HepG2 (cell line): ENCODE measurements around the gene ERBB3. TPM values are rescaled to one million over a fixed set of nuclear protein-coding genes. Genes with fewer than 3 reads are reported as not detected.

Experiments used
- DMAP1 ChIP-seq: IDR thresholded peaks from 2 replicates; pipeline ENCODE4 v1.6.1; 2016
- DPF2 ChIP-seq: sonication (generic); formaldehyde crosslinking; IDR thresholded peaks from 2 replicates; pipeline ENCODE4 v1.4.0; 2020; ENCODE audit warnings: mild to moderate bottlenecking, low read depth, missing genetic modification reagents, borderline replicate concordance
- EEA1 ChIP-seq: sonication (generic); formaldehyde crosslinking; IDR thresholded peaks from 2 replicates; pipeline ENCODE4 v1.5.1; 2020; ENCODE audit warnings: mild to moderate bottlenecking, missing genetic modification reagents, borderline replicate concordance
- ESRRA ChIP-seq: sonication (generic); formaldehyde crosslinking; IDR thresholded peaks from 2 replicates; pipeline ENCODE4 v1.5.1; 2020; ENCODE audit warnings: mild to moderate bottlenecking, low read depth, missing genetic modification reagents
- GATA4 ChIP-seq: sonication (generic); IDR thresholded peaks from 2 replicates; pipeline ENCODE4 v1.6.1; 2016; ENCODE audit warnings: antibody characterized with exemption, low read depth, borderline replicate concordance
- HNF1B ChIP-seq: sonication (generic); formaldehyde crosslinking; IDR thresholded peaks from 2 replicates; pipeline ENCODE4 v1.5.1; 2020; ENCODE audit warnings: mild to moderate bottlenecking, moderate library complexity, missing genetic modification reagents
- HNF4G ChIP-seq, 2 experiments: sonication (generic) in 1 of 2; formaldehyde crosslinking in 1 of 2; IDR thresholded peaks; 2 replicates each; pipeline versions ENCODE4 v1.4.0 to v1.6.1; 2011 to 2020; ENCODE audit warnings: borderline replicate concordance in 2 of 2, low read depth in 2 of 2, mild to moderate bottlenecking in 2 of 2, low read length in 1 of 2, missing genetic modification reagents in 1 of 2, moderate library complexity in 1 of 2
- KDM6A ChIP-seq: IDR thresholded peaks from 2 replicates; pipeline ENCODE4 v1.6.1; 2016; ENCODE audit warnings: low read depth
- KLF6 ChIP-seq: IDR thresholded peaks from 2 replicates; pipeline ENCODE4 v1.8.0; 2016; ENCODE audit warnings: missing biosample characterization, missing genetic modification reagents
- NFKBIZ ChIP-seq: IDR thresholded peaks from 2 replicates; pipeline ENCODE4 v1.6.1; 2018; ENCODE audit warnings: missing genetic modification reagents, missing compliant biosample characterization
- PITX1 ChIP-seq: sonication (generic); formaldehyde crosslinking; IDR thresholded peaks from 2 replicates; pipeline ENCODE4 v1.5.1; 2020; ENCODE audit warnings: mild to moderate bottlenecking, missing genetic modification reagents
- RFX5 ChIP-seq: IDR thresholded peaks from 2 replicates; pipeline ENCODE4 v1.6.1; 2011; ENCODE audit warnings: low read depth, low read length, improper control_type of control experiment
- SKI ChIP-seq: fragments of 450-650 bp; IDR thresholded peaks from one replicate; pipeline ENCODE4 v1.6.1; 2018; ENCODE audit warnings: mild to moderate bottlenecking; ENCODE audit not compliant: partially characterized antibody
- SPEN ChIP-seq: sonication (generic); formaldehyde crosslinking; IDR thresholded peaks from 2 replicates; pipeline ENCODE4 v1.5.1; 2020; ENCODE audit warnings: low read depth, mild to moderate bottlenecking, missing genetic modification reagents
- SSRP1 ChIP-seq: IDR thresholded peaks from 2 replicates; pipeline ENCODE4 v1.6.1; 2016; ENCODE audit warnings: control low read depth
- STAT6 ChIP-seq: sonication (generic); formaldehyde crosslinking; IDR thresholded peaks from 2 replicates; pipeline ENCODE4 v1.4.0; 2020; ENCODE audit warnings: missing genetic modification reagents, mild to moderate bottlenecking, borderline replicate concordance
- TCF7 ChIP-seq: sonication (generic); IDR thresholded peaks from 2 replicates; pipeline ENCODE4 v1.6.1; 2016; ENCODE audit warnings: antibody characterized with exemption, low read depth
- ZFP36L1 ChIP-seq: sonication (generic); formaldehyde crosslinking; IDR thresholded peaks from 2 replicates; pipeline ENCODE4 v1.8.0; 2022; ENCODE audit warnings: mild to moderate bottlenecking, missing genetic modification reagents, moderate library complexity
- ZMYM3 ChIP-seq: sonication (generic); formaldehyde crosslinking; IDR thresholded peaks from 2 replicates; pipeline ENCODE4 v1.5.1; 2020; ENCODE audit warnings: mild to moderate bottlenecking, missing genetic modification reagents
- ZNF432 ChIP-seq: sonication (generic); formaldehyde crosslinking; IDR thresholded peaks from 2 replicates; pipeline ENCODE4 v1.5.0; 2020; ENCODE audit warnings: missing genetic modification reagents, mild to moderate bottlenecking, borderline replicate concordance
- ZNF468 ChIP-seq: sonication (generic); formaldehyde crosslinking; IDR thresholded peaks from 2 replicates; pipeline ENCODE4 v1.8.0; 2022; ENCODE audit warnings: mild to moderate bottlenecking, moderate library complexity, missing genetic modification reagents
- ZNF569 ChIP-seq: sonication (generic); formaldehyde crosslinking; IDR thresholded peaks from 2 replicates; pipeline ENCODE4 v1.5.0; 2020; ENCODE audit warnings: mild to moderate bottlenecking, missing genetic modification reagents, moderate library complexity, borderline replicate concordance
- ZNF614 ChIP-seq: IDR thresholded peaks from 2 replicates; pipeline ENCODE4 v1.6.1; 2018; ENCODE audit warnings: missing biosample characterization, missing genetic modification reagents, inconsistent platforms, borderline replicate concordance
- ZNF720 ChIP-seq: sonication (generic); formaldehyde crosslinking; IDR thresholded peaks from 2 replicates; pipeline ENCODE4 v1.4.0; 2020; ENCODE audit warnings: missing genetic modification reagents
- ZNF780A ChIP-seq: sonication (generic); formaldehyde crosslinking; IDR thresholded peaks from 2 replicates; pipeline ENCODE4 v1.8.0; 2022; ENCODE audit warnings: mild to moderate bottlenecking, missing genetic modification reagents, moderate library complexity
- ZSCAN29 ChIP-seq: sonication (generic); formaldehyde crosslinking; conservative IDR thresholded peaks from 2 replicates; pipeline ENCODE4 v1.4.0; 2020; ENCODE audit warnings: mild to moderate bottlenecking, missing genetic modification reagents
- polyA plus RNA-seq, 8 experiments: library from polyadenylated mRNA; depleted of rRNA in 3 of 8; stranded (reverse) in 7 of 8; unstranded in 1 of 8; fragments of >200 nt; fragmentation: Illumina TruSeq in 4 of 8; extraction: Trizol in 4 of 8; gene quantifications; 2 replicates each; pipeline versions ENCODE4 v1.2.1 to v1.2.3, GENCODE V29; 2011 to 2016; ENCODE audit warnings: low read depth in 4 of 8, missing spikeins in 1 of 8, mixed read lengths in 1 of 8; ENCODE audit not compliant: insufficient read depth in 1 of 8
- total RNA-seq, 5 experiments: library from RNA; depleted of rRNA; stranded (reverse); fragments of >200 nt; fragmentation: Illumina TruSeq; extraction: Trizol; gene quantifications; 2 replicates each; pipeline ENCODE4 v1.2.3, GENCODE V29; 2016; ENCODE audit warnings: low read depth in 1 of 5

ERBB3 gene
- total and polyA plus RNA-seq, 2 of the 13 experiments (the other 11 are each of a cell fraction or from before 2014, with no cell fraction given) = 93.6 to 358 TPM

- TF ChIP-seq HNF1B (CRISPR knock-in tag) (peak; percentile 33; the same call in 1 of the 2 replicates), SKI (peak; percentile 21), ZNF780A (CRISPR knock-in tag) (no peak), ESRRA (no peak), STAT6 (CRISPR knock-in tag) (no peak), ZMYM3 (CRISPR knock-in tag) (0 out of 2 replicates have a peak, but pooled peaks have one; percentile 51), KLF6 (CRISPR knock-in tag) (peak; percentile 51; the same call in 1 of the 2 replicates), RFX5 (no peak), TCF7 (no peak), PITX1 (CRISPR knock-in tag) (peak; percentile 28; the same call in 1 of the 2 replicates), SSRP1 (CRISPR knock-in tag) (no peak), HNF4G (IDR thresholded peaks at IDR 0.05; ENCODE audit: borderline replicate concordance, low read depth, low read length) (no peak), HNF4G (CRISPR knock-in tag; IDR thresholded peaks at IDR 0.05; ENCODE audit: borderline replicate concordance, low read depth) (no peak), KDM6A (CRISPR knock-in tag) (no peak), DMAP1 (CRISPR knock-in tag) (no peak; the same call in 1 of the 2 replicates), ZNF432 (CRISPR knock-in tag) (no peak), GATA4 (no peak), ZFP36L1 (CRISPR knock-in tag) (no peak), ZNF614 (CRISPR knock-in tag) (no peak), ZSCAN29 (CRISPR knock-in tag) (no peak), EEA1 (CRISPR knock-in tag) (0 out of 2 replicates have a peak, but pooled peaks have one; percentile 60), DPF2 (CRISPR knock-in tag) (no peak), ZNF569 (CRISPR knock-in tag) (no peak), NFKBIZ (no peak), ZNF468 (CRISPR knock-in tag) (no peak), ZNF720 (CRISPR knock-in tag) (no peak), SPEN (CRISPR knock-in tag) (peak; percentile 37; the same call in 1 of the 2 replicates)
These were observed 49.4 kb downstream of the ERBB3 start (continued) for GRCh38 chr12:56129206-56129941.
